Neural cell (in vitro differentiated cells): Measurements from ENCODE around the gene ZYG11A.

ENCODE experiments used
- EP300 ChIP-seq: fragments of 450-650 bp; conservative IDR thresholded peaks from 2 replicates; pipeline ENCODE4 v1.6.1; 2014; ENCODE audit warnings: antibody characterized with exemption, mild to moderate bottlenecking, moderate library complexity; ENCODE audit not compliant: poor library complexity, severe bottlenecking
- EZH2 ChIP-seq: fragments of 200-600, 300-800 bp; shearing (Covaris generic), sonication (generic); IDR thresholded peaks from 2 replicates; pipeline ENCODE4 v1.6.1; 2014; ENCODE audit warnings: antibody characterized with exemption, low read length, borderline replicate concordance, mild to moderate bottlenecking; ENCODE audit not compliant: insufficient read depth, poor library complexity, severe bottlenecking
- MXI1 ChIP-seq: fragments of 450-650 bp; conservative IDR thresholded peaks from 2 replicates; pipeline ENCODE4 v1.6.1; 2014; ENCODE audit warnings: antibody characterized with exemption, mild to moderate bottlenecking; ENCODE audit not compliant: poor library complexity, severe bottlenecking
- RAD21 ChIP-seq: fragments of 450-650 bp; conservative IDR thresholded peaks from 2 replicates; pipeline ENCODE4 v1.6.1; 2014; ENCODE audit warnings: antibody characterized with exemption, mild to moderate bottlenecking, moderate library complexity

DNA sequence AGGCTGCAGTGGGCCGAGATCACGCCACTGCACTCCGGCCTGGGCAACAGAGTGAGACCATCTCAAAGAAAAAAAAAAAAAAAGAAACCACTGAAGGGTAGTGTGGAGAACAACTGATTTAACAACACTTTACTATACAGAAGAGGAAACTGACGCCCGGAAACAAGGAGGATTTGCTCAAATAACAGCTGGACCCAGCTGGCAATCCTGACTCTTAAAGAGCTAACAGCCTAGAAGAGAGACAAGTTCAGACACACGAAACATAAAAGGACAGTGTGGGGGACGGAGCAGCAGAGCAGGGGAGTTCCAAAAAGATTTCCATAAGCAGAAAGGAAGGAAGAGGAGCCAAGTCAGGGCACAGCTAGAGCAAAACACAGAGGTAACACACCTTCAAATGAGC lies 74.6 kb downstream of the ZYG11A start:
- TF ChIP-seq EZH2, result no peak
- TF ChIP-seq RAD21, result no peak
- TF ChIP-seq EP300, result no peak
- TF ChIP-seq MXI1, result no peak
